Measurements from ENCODE around the gene RAB36.

The RAB36 gene

DNA sequence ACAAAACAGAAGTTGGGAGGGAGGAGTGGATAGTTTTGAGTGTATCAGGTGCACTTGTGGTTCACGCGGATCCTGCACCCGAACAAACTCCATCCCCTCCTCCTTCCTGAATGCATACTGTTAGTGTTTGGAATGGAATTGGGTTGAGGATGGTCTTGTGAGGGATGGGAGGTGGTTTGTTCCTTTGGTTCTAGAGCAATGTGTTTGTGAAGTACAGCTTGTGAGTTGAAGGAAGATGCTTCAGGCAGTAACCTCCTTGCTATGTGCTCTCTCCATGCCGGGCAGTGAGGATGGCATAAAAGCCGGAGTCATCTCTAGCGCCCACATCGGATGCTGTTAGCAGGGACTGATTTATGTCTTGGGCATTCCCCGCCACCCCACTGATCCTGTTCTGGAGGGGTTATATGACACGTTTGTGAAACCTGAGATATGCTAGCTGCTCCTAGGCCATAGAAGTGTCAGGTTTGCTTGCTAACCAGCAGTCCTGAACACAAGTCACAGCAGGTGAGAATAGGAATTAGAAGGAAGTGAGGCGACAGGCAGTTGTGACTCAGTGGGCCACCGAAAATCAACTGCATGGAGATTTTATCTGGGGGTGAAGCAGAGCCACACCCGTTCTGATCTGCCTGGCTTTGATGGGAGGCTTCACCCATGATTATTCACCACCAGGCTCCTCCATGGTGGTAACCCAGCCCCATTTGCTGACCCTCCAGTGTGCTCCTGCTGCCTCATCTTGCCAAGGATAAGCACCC is 37.2 kb downstream of the RAB36 start:
- DNase-seq (ENCODE audit: low read depth) = peak; percentile 31

GRCh38 chr22:23183061-23183698 is 37.9 kb downstream of the RAB36 start:
- no peak for DNase-seq (ENCODE audit: low read depth)

DNA sequence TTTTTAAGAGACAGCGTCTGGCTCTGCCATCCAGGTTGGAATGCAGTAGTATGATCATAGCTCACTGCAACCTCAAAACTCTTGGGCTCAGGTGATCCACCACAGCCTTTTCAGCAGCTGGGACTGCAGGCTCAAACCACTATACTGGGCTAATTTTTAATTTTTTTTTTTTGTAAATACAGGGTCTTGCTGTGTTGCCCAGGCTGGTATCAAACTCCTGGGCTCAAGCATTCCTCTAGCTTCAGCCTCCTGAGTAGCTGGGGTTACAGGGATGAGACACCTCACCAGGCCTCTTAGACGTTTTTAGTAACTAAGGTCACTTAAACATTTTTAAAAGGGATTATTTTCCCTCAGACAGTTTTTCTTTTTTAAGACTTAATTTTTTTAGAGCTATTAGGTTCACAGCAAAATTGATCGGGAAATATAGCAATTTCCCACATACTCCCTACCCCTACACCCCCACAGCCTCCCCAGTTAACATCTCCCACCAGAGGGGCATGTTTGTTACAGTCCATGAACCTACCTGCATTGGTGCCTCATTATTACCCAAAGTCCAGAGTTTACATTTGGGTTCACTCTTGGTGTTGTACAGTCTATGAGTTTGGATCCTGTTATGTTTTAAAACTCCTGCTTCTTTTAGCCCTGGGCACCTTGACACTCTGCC is 39.0 kb downstream of the RAB36 start:
- no peak for DNase-seq (ENCODE audit: low read depth)

DNA sequence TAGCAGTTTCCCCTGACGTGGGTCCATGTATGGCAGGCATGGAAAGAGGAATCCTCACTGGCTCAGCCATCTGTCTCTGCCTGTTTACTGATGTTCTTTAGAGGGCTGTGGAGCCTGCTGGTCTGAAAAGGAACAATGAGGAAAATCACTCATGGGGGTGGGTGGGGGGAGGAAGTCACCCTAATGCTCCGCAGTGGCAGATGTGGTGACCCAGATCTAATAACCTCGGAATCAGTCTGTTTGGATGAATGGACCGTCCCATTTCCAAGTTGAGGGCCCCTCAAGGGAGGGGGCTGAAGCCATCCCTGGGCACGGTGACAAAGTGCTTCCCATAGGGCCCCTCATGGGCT is 39.5 kb downstream of the RAB36 start:
- no peak for DNase-seq (ENCODE audit: low read depth)

DNA sequence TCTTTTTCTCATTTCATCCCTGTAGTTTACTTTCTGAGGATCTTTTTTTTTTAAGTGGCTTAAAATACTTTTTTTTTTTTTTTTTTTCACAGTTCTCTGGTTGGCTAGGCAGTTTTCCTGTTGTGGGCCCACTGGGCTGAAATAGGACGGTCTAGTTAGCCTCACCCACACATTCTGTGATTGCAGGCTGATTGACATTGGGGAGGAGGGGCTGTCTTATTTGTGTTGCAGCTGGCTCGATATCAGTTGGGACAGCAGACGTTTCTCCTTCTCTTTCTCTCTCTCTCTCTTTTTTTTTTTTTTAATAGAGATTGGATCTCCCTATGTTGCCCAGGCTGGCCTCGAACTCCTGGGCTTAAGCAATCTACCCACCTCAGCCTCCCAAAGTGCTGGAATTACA is 41.9 kb downstream of the RAB36 start:
- DNase-seq (ENCODE audit: low read depth) = no peak

- DNase-seq (ENCODE audit: low read depth) = no peak
Measured at GRCh38 chr22:23187871-23188700, 42.8 kb downstream of the RAB36 start.

DNA sequence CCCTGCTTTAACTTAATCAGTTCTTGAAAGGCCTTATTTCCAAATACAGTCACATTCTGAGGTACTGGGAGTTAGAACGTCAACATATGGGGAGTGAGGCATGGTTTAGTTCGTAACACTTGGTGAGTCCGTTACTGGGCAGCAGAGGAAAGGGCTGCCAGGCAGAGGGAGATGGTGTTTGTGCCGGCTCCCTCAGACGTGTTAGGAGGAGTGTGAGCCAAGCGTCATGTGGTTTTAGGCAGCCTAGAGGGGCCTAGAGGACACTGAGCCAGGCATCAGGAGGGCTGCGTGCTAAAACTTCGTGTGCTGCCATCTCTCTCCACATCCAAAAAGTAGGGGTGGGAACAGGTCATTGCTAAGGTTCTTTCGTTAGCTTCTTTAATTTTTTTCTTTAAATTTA is 45.2 kb downstream of the RAB36 start:
- DNase-seq (ENCODE audit: low read depth) = no peak

DNA sequence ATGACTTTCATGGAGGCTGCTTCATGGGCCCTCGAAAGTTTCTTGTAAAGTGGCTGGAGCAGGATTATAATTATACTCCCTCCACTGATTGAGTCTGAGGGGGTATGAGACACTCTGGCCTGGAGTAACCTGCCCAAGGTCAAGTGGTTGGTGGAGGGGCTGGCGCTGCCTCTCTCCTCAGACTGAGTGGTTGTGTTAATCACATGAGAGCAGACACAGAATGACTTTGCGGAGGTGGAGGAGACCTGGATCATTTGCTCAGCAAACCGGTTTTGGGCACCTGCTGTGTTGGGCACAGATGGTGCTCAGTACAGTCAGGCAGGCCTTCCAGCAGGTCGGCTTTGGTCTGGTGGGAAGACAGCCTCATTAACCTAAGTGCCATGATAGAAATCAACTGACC is 46.9 kb downstream of the RAB36 start:
- DNase-seq (ENCODE audit: low read depth) = no peak

DNA sequence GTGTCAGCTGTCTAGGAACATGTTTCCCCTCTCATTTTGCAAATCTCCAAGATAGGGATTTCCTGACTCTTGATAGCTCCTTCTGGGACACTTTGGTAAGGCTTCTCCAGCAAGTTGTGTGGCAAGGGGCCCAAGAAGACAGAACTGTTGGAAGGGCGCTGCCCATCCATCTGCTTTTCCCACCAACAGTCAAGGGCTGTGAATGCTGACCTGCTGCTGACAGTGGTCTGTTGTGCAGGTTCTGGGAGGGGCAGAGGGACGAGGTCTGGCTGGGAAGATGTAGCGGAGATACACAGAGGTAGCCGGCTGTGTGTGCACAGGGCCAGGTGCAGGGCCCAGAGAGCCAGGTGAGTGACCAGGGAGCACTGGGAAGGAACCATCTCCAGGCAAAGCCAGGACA is 47.3 kb downstream of the RAB36 start:
- DNase-seq (ENCODE audit: low read depth) = no peak

- DNase-seq (ENCODE audit: low read depth) = no peak
Measured at GRCh38 chr22:23193196-23193827, 48.0 kb downstream of the RAB36 start.

DNA sequence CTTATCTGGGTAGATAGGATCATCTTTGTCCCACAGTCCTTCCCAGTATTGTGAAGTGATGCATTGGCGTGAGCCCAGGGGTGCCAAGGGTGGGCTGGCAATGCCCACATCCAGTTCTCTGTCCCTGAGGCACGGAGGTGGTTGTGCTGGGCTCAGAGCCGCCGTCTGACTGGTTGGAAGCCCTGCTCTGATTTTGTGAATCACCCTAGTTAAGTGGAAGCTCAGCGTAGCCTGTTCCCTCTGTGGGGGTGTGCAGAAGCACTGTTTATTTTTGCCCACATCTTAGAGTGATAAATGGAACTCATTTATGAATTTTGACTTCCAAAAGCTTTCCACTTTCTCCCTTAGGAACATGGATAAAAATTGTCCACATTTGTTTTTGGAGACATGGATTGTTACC is 48.6 kb downstream of the RAB36 start:
- no peak for DNase-seq (ENCODE audit: low read depth)

DNA sequence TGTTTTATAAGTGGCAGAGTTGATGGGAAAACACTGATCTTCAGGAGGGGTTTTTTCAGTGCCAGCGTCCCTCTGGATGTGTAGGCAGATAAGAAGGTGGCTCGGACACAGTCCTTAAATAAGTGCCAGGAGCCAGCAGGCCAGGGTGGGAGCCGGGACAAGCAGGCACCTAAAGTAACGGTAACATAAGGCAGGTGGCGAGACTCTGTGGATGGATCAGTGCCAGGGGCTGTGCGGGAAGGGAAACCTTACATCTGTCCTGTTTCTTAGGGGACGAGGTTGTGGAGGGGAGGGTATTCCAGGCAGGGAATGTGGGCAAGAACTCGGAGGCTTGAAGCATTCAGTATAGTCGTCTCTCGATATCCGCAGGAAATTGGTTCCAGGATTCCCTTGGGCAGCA is 50.9 kb downstream of the RAB36 start:
- no peak for DNase-seq (ENCODE audit: low read depth)

- no peak for DNase-seq (ENCODE audit: low read depth)
Measured at GRCh38 chr22:23197836-23198235, 52.6 kb downstream of the RAB36 start.

GRCh38 chr22:23199159-23199558 is 53.9 kb downstream of the RAB36 start:
- no peak for DNase-seq (ENCODE audit: low read depth)

DNA sequence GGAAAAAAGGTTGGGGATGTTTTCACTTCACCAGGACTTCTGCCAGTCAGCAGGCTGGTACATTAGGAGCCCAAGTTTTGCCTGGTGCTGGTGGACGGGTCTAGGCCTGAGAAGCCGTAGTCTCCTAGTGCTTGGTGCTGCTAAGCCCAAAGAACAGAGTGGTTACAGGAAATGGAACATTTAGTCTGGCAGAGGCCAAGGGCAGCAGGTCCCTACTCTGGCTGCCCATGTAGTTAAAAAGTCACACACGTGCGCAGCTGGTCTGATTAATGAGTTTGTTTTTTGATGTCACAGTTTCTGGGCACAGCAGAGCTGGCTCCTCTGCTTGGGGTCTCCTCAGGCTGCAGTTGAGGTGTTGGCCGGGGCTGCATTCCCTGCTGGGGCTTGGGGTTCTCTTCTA is 55.6 kb downstream of the RAB36 start:
- DNase-seq (ENCODE audit: low read depth) = no peak

- no peak for DNase-seq (ENCODE audit: low read depth)
Measured at GRCh38 chr22:23202812-23203451, 57.7 kb downstream of the RAB36 start.

DNA sequence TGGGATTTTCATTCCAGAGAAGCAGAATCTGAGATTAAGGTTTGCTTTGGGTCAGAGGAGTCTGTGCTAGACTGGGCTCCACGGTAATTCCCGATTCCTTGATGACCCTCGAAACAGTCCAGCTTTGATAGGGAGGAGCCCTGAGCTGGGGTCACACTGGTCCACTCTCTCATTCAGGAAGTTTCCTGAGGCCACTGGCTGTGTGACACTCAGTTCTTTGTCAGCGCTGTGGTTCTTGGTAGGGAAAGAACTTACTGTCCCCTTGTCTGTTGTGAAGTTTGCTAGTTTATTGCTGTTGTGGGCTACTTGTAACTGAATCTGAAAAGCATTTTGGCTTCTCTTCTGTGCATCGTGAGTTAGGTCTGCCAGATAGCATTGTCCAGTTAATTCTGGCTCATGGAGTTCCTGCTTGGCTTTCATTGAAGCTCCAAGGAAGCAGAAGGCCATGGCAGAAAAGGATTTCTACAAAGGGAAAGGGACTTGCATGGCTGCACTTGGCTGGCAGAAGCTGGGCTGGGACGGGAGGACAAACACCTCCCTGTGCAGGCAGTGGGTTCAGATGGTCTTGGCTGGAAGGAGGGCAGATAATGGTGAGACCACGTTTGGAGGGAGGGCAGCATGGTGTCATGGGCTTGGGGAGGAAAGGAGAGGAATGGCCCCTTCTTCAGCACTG is 58.3 kb downstream of the RAB36 start:
- DNase-seq (ENCODE audit: low read depth) = no peak

DNA sequence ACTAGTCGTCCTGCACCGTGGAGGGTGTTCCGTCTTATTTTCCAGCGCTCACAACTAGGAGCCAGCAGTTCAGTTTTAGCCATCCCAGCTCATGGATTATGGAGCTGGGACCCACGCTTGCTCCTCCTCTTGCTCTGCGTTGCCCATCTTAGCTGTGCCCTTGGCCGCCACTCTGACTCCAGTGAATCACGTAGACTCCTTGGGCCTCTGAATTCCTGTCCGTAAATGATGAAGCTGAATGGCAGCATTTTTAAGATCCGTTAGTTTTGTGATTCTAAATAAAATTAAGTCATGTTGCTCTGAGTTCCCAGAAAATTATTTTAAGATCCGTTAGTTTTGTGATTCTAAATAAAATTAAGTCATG is 58.8 kb downstream of the RAB36 start:
- DNase-seq (ENCODE audit: low read depth) = no peak

DNA sequence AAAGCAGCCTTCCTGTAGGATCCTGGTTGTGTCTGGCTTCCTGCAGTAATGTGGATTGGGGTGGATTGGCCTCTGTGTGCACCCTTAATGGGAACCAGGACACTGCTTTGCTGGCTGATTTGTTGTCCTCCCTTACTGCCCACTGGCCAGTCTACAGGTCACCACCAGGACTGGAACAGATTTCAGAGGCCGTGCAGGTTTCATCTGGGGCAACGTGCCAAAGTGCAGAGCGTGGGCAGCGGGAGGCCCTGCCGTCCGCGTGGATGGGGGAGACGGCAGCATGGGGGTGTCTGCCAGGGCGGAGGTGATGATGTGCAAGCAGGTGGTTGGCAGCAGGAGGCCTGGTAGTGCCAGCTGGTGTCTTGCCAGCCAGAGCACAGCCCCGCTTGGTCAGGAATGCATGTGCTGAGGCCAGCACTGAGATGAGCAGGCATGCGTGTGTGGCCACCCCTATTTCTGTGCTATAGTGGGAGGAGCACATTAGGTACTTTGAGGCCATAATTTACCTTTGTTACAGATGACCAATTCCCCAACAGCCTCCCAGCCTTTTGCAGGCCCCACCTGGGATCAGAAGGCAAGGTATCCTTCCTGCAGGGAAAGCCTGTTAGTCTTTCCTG is 59.4 kb downstream of the RAB36 start:
- DNase-seq (ENCODE audit: low read depth) = no peak

- DNase-seq (ENCODE audit: low read depth) = no peak
Measured at GRCh38 chr22:23205339-23206049, 60.2 kb downstream of the RAB36 start.
